GM12873 (cell line): ENCODE data around the gene LRMDA.

ENCODE experiments used
- TF ChIP-seq, protein P1 (sequence below): IDR thresholded peaks from 2 replicates; pipeline ENCODE4 v1.5.1; 2012; ENCODE audit warnings: low read depth, mild to moderate bottlenecking, moderate library complexity, low read length, control low read depth; ENCODE audit not compliant: insufficient read depth; ENCODE audit errors: missing control alignments

Gene LRMDA

DNA sequence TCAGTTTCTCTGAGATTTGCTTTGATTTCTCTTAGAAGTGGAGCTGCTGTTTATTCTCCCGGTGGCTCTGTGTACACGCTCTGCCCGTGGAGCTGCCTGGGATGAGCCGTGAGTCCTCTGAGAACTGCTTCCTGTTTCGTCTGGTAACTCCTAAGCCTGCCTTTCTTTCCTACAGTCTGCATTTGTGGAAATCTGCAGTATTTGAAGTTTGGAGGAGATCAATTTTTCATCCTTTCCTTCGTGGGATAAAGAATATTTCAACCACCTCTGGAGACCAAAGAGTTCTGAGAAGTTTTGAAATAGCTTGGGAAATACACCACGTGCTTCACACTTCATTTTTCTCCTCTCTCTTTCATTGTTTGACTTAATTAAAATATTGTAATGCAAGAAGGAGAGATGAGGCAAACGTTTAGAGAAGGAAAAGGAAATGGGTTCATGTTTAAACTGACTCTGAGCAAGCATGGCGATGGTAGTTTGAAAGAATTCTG, 311.9 kb downstream of the LRMDA start:
- TF ChIP-seq, protein P1, sequence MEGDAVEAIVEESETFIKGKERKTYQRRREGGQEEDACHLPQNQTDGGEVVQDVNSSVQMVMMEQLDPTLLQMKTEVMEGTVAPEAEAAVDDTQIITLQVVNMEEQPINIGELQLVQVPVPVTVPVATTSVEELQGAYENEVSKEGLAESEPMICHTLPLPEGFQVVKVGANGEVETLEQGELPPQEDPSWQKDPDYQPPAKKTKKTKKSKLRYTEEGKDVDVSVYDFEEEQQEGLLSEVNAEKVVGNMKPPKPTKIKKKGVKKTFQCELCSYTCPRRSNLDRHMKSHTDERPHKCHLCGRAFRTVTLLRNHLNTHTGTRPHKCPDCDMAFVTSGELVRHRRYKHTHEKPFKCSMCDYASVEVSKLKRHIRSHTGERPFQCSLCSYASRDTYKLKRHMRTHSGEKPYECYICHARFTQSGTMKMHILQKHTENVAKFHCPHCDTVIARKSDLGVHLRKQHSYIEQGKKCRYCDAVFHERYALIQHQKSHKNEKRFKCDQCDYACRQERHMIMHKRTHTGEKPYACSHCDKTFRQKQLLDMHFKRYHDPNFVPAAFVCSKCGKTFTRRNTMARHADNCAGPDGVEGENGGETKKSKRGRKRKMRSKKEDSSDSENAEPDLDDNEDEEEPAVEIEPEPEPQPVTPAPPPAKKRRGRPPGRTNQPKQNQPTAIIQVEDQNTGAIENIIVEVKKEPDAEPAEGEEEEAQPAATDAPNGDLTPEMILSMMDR = no peak

DNA sequence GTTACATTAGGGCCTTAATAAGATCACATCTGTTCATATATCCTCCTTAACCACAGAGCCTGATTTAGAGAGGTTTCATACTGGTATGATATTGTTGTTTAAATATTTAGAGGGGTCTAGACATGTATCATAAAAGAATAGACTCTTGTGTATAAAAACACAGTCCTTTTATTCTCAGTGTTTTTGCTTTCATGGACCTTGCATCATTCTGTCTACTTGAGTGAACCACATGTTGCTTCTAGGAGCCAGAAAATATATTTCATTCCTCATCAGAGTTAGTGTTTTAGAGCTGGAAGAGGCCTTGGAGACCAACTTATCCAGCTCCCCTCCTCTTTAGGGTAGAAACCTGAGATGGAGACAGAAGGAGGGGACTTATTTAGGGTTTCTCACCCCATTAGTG, 312.8 kb downstream of the LRMDA start:
- TF ChIP-seq, protein P1 = no peak

DNA sequence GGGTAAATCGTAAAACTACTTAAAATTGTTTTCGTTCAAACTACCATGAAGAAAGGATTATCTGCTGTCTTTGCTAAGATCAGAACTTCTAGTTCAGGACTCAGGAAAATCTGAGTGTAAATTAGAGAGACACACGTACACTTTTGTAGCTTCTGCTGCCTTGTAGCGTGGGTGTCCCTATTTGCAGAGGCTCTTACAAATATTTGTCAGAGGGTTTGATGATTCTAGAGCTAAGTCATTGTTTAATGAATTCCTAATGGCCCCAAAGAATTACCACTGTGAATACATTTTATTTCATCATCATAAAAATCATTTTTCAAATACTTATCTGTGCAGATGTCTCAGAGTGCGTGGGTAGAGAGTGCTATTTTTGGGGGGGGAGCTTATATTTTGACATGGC, 314.9 kb downstream of the LRMDA start:
- TF ChIP-seq, protein P1 = no peak

DNA sequence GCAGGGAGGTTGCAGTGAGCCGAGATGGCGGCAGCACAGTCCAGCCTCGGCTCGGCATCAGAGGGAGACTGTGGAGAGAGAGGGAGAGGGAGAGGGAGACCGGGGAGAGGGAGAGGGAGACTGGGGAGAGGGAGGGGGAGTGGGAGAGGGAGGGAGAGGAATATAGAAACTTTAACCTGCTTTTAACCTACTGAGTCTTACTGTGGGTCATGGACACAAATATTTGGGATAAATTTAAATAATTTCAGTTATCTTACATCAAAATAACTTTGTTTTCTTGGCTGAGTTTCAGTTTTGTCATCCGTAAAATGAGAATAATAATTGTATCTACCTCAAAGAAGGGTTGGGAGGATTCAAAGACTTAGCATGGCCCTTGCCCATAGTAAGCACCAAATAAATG, 319.8 kb downstream of the LRMDA start:
- TF ChIP-seq, protein P1 = no peak

DNA sequence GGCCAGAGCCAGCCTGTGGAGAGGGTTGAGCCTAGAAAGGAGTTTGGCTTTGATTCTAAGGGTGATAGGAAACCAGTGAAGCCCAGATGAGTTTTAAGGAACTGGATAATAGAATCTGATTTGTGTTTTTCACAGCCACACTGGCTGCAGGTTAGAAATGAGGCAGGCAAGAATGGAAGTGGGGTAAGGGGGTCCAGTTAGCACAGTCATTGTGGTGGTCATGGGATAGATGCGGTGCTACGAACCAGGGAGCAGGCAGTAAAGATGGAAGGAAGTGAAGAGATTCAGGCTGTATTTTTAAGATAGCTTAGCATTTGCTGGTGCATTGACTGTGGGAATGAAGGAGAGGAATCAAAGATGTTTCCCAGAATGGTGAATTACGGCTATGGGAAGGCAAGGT, 322.2 kb downstream of the LRMDA start:
- TF ChIP-seq, protein P1 = no peak

DNA sequence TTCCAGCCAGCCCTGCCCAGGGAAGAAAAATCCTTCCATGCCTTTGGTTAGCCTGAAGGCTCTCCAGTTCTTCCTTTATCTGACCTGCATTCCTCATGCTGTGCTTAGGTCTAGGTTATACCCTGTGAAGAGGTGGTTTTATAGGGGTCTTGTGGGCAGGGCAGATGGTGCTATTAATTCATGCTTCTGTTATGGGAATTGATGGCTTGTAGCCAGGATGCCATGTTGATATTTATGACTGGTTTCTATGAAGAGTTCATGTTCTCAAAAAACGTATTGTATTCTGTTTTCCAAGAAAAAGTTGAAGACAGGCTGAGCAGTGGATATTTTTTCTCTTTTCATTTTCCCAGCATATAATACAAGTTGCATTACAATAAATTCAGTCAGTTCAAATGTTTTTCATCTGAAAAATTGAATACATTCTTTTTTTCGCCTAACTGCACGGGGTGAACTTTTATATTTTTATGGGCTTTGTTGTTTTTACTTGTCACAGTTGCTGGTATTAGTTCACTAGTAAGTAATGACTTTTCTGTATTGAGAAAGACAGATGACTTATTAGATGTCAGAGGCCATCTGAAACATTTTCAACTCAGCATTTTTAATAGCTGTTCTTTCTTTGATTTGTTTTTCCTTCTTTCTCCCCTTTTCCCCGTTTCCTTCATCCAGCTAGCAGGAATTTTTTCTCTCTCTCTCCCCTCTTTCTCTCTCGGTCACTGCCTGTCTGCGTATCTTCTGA, 322.8 kb downstream of the LRMDA start:
- TF ChIP-seq, protein P1 = no peak

DNA sequence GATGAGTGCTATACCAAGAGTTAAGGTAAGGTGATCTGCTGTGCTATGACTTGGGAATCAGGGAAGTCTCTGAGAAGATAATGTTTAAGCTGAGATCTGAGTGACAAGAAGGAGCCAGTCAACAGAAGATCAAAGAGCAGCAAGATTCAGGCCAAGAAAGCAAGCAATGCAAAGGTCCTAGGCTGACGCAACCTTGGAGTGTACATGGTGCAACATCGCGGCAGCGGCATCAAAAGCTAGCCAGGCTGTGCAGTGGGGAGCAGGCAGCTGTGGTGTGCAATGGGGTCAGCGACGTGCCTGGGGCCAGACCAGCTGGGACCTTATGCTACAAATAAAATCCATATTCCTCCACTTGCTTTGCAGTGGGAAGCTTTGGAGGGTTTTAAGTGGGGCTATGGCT, 324.1 kb downstream of the LRMDA start:
- TF ChIP-seq, protein P1 = no peak

DNA sequence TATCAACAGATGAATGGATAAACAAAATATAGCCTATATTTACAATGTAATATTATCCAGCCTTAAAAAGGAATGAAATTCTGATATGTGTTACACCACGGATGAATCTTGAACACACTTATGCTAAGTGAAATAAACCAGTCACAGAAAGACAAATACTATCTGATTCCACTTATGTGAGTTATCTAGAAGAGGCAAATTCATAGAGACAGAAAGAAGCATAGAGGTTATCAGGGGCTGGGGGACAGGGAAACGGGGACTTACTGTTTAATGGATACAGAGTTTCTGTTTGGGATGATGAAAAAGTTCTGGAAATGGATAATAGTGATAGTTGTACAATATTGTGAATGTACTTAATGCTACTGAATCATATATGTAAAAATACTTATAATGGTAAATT, 329.9 kb downstream of the LRMDA start:
- TF ChIP-seq, protein P1 = no peak
